Measurements from ENCODE around the gene LYL1. TPM values are rescaled to one million over a fixed set of nuclear protein-coding genes. Genes with fewer than 3 reads are reported as not detected.

Gene LYL1
- total and polyA plus RNA-seq, 9 of the 15 experiments (the other 6 are each of a cell fraction or from before 2014, with no cell fraction given): 1.3 to 266 (median 34.0) TPM

- TF ChIP-seq CUX1 (CRISPR knock-in tag; IDR thresholded peaks at IDR 0.05) (no peak), ZNF695 (CRISPR knock-in tag; IDR thresholded peaks at IDR 0.05) (no peak), MTA3 (IDR thresholded peaks at IDR 0.05; ENCODE audit: borderline replicate concordance) (no peak), PHB2 (IDR thresholded peaks at IDR 0.05; ENCODE audit: low read depth) (0 out of 2 replicates have a peak, but pooled peaks have one; percentile 11), XRCC3 (IDR thresholded peaks at IDR 0.05) (no peak), ZNF655 (CRISPR knock-in tag; IDR thresholded peaks at IDR 0.05) (no peak), ASH1L (IDR thresholded peaks at IDR 0.05; ENCODE audit: borderline replicate concordance, low read depth, partially characterized antibody) (no peak), CBX1 (IDR thresholded peaks at IDR 0.05; ENCODE audit: low read depth) (no peak), SUPT5H (IDR thresholded peaks at IDR 0.05) (peak; percentile 74), BRD4 (IDR thresholded peaks at IDR 0.05) (no peak), NBN (IDR thresholded peaks at IDR 0.05; ENCODE audit: low read depth) (peak; percentile 66), NFE2 (IDR thresholded peaks at IDR 0.05; ENCODE audit: low read depth) (no peak), USF1 (CRISPR knock-in tag; IDR thresholded peaks at IDR 0.05) (peak; percentile 41), CBX3 (IDR thresholded peaks at IDR 0.05; ENCODE audit: borderline replicate concordance in 1 of 2, low read length in 2 of 2) (peak in 1 of 2 experiments; percentile 83; a peak in 2 of 3 replicates), NR1H2 (CRISPR knock-in tag; IDR thresholded peaks at IDR 0.05) (peak; percentile 72), YBX1 (IDR thresholded peaks at IDR 0.05) (no peak), SMARCA4 (IDR thresholded peaks at IDR 0.05) (0 out of 2 replicates have a peak, but pooled peaks have one; percentile 14), ZNF699 (CRISPR knock-in tag; IDR thresholded peaks at IDR 0.05; ENCODE audit: insufficient replicate concordance) (no peak), ZNF174 (CRISPR knock-in tag; IDR thresholded peaks at IDR 0.05) (no peak), GABPB2 (CRISPR knock-in tag; conservative IDR thresholded peaks at IDR 0.05) (no peak), ZNF121 (CRISPR knock-in tag; conservative IDR thresholded peaks at IDR 0.05) (no peak), E2F1 (CRISPR knock-in tag; IDR thresholded peaks at IDR 0.05) (no peak)
Measured at GRCh38 chr19:13100031-13100588, 2.5 kb downstream of the LYL1 start (continued).

Data from K562 (cell line).